ENCODE data around the gene UNC5B. TPM values are rescaled to one million over a fixed set of nuclear protein-coding genes. Genes with fewer than 3 reads are reported as not detected.

The UNC5B gene
- total and polyA plus RNA-seq, 2 experiments from 2014 or later: 12.7 to 15.5 TPM

GRCh38 chr10:71287456-71287855 lies 75.1 kb downstream of the UNC5B start:
- no peaks in the 10 kb centered on the region for H4K20me1 ChIP-seq (ENCODE audit: insufficient read depth, poor library complexity, severe bottlenecking)
- TF ChIP-seq EZH2 (IDR thresholded peaks at IDR 0.05; ENCODE audit: borderline replicate concordance) (no peak), EZH2phosphoT487 (IDR thresholded peaks at IDR 0.05; ENCODE audit: low read depth, severe bottlenecking, unreplicated experiment) (no peak), CTCF (IDR thresholded peaks at IDR 0.05; ENCODE audit: poor library complexity) (no peak)
- no peak for DNase-seq (ENCODE audit: low spot score)

GRCh38 chr10:71288461-71288860 lies 76.1 kb downstream of the UNC5B start:
- Histone ChIP-seq H3K36me3 (replicated peaks; ENCODE audit: insufficient read depth, low read depth) (no peaks in the 10 kb centered on the region), H3K4me2 (no peak overlapping the region), H3K4me3 (no peak overlapping the region), H3K27ac (no peak overlapping the region), H3K4me1 (ENCODE audit: insufficient read depth) (peaks cover 8% of the 10 kb centered on the region), H3K9me2 (replicated peaks; ENCODE audit: insufficient read depth) (no peaks in the 10 kb centered on the region), H4K20me1 (ENCODE audit: insufficient read depth, poor library complexity, severe bottlenecking) (no peaks in the 10 kb centered on the region), H3K27me3 (no peaks in the 10 kb centered on the region), H2AFZ (no peak overlapping the region), H3K9me3 (ENCODE audit: low read depth) (no peaks in the 10 kb centered on the region), H3K79me2 (no peaks in the 10 kb centered on the region)
- TF ChIP-seq EZH2phosphoT487 (IDR thresholded peaks at IDR 0.05; ENCODE audit: low read depth, severe bottlenecking, unreplicated experiment): no peak
- TF ChIP-seq CTCF (IDR thresholded peaks at IDR 0.05; ENCODE audit: poor library complexity): no peak
- no peak for DNase-seq (ENCODE audit: low spot score)
- WGBS (ENCODE audit: low lambda C conversion rate, missing lambda C conversion rate): 96% methylated on average over 14 of the region's 15 CpGs

More at GRCh38 chr10:71287456-71287855, 75.1 kb downstream of the UNC5B start:
- Histone ChIP-seq H2AFZ (no peak overlapping the region), H3K4me3 (no peak overlapping the region), H3K79me2 (no peaks in the 10 kb centered on the region), H3K27ac (no peak overlapping the region), H3K9me3 (ENCODE audit: low read depth) (no peaks in the 10 kb centered on the region), H3K27me3 (no peaks in the 10 kb centered on the region), H3K9me2 (replicated peaks; ENCODE audit: insufficient read depth) (no peaks in the 10 kb centered on the region), H3K4me1 (ENCODE audit: insufficient read depth) (peaks cover 8% of the 10 kb centered on the region), H3K36me3 (replicated peaks; ENCODE audit: insufficient read depth, low read depth) (no peaks in the 10 kb centered on the region), H3K4me2 (no peak overlapping the region)
- 89% methylated on average over 10 of the region's 14 CpGs for WGBS (ENCODE audit: low lambda C conversion rate, missing lambda C conversion rate)

GRCh38 chr10:71289421-71290130 lies 77.2 kb downstream of the UNC5B start:
- Histone ChIP-seq H3K4me2 (no peak overlapping the region), H3K9me2 (replicated peaks; ENCODE audit: insufficient read depth) (no peaks in the 10 kb centered on the region), H3K4me1 (ENCODE audit: insufficient read depth) (peaks cover 8% of the 10 kb centered on the region), H3K27ac (no peak overlapping the region), H2AFZ (no peak overlapping the region), H3K27me3 (no peaks in the 10 kb centered on the region), H3K36me3 (replicated peaks; ENCODE audit: insufficient read depth, low read depth) (no peaks in the 10 kb centered on the region), H3K79me2 (no peaks in the 10 kb centered on the region), H3K9me3 (ENCODE audit: low read depth) (no peaks in the 10 kb centered on the region), H3K4me3 (no peak overlapping the region), H4K20me1 (ENCODE audit: insufficient read depth, poor library complexity, severe bottlenecking) (no peaks in the 10 kb centered on the region)
- DNase-seq (ENCODE audit: low spot score): no peak
- 86% methylated on average over 12 of the region's 12 CpGs for WGBS (ENCODE audit: low lambda C conversion rate, missing lambda C conversion rate)
- TF ChIP-seq EZH2phosphoT487 (IDR thresholded peaks at IDR 0.05; ENCODE audit: low read depth, severe bottlenecking, unreplicated experiment) (no peak), EZH2 (IDR thresholded peaks at IDR 0.05; ENCODE audit: borderline replicate concordance) (no peak), CTCF (IDR thresholded peaks at IDR 0.05; ENCODE audit: poor library complexity) (no peak)
